ENCODE data around the gene FAIM2. TPM values are rescaled to one million over a fixed set of nuclear protein-coding genes. Genes with fewer than 3 reads are reported as not detected.

The FAIM2 gene
- total and polyA plus RNA-seq, 11 donors, result 0.33 to 15.0 (median 5.0) TPM

DNA sequence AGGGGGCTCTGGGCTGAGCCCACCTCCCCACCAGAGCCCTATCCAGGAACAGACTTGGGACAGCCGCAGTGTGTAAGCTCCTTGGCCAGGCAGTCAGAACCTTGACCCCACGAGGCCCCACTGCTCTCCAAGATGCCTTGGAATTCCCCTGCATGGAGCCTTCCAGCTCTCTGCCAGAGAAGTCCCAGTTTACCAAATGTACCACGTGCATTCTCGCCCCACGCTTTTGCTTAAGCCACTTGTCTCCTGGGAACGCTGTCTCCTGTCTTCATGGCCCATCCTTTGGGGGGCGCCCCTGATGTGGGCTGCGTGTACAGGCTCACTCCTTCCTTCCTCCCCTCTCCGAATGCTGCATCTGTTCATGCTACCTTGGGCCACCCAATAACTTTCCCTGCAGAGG, 7.9 kb downstream of the FAIM2 start:
- Histone ChIP-seq H3K9me3 (no peaks in the 10 kb centered on the region), H3K4me3 (no peak overlapping the region), H3K27me3 (peaks cover 0 to 8% (median 0%) of the 10 kb centered on the region in 9 donors), H3K27ac (no peak overlapping the region), H3K36me3 (no peaks in the 10 kb centered on the region), H3K4me1 (no peaks in the 10 kb centered on the region)
- 85 to 90% (median 87%) methylated on average over 9 of the region's 9 CpGs for WGBS, 4 donors
- DNase-seq (no peak), ATAC-seq (no peak)
- TF ChIP-seq, protein P1, sequence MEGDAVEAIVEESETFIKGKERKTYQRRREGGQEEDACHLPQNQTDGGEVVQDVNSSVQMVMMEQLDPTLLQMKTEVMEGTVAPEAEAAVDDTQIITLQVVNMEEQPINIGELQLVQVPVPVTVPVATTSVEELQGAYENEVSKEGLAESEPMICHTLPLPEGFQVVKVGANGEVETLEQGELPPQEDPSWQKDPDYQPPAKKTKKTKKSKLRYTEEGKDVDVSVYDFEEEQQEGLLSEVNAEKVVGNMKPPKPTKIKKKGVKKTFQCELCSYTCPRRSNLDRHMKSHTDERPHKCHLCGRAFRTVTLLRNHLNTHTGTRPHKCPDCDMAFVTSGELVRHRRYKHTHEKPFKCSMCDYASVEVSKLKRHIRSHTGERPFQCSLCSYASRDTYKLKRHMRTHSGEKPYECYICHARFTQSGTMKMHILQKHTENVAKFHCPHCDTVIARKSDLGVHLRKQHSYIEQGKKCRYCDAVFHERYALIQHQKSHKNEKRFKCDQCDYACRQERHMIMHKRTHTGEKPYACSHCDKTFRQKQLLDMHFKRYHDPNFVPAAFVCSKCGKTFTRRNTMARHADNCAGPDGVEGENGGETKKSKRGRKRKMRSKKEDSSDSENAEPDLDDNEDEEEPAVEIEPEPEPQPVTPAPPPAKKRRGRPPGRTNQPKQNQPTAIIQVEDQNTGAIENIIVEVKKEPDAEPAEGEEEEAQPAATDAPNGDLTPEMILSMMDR (IDR thresholded peaks at IDR 0.05), result no peak
- TF ChIP-seq POLR2A (IDR thresholded peaks at IDR 0.05), result no peak
- intact Hi-C loops (cut with DNase I), result no loop called here

DNA sequence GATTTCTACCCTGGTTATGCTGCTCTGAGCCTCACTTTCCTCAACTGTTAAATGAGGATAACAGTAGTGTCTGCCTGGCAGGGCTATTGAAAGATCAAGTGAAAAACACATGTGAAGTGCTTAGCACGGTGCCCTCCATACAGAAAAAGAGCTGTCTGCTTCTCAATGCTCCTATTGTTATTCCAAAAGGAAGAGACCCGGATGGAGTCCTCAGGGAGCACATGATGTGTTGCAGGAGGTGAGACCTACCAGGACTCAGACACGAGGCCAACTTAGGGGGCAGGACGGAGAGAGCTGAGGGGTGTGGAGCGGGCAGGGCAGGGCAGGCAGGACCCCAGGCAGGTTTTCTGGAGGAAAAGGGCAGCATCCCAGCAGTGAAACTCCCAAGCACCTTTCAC, 8.9 kb downstream of the FAIM2 start:
- H3K36me3 ChIP-seq, result no peaks in the 10 kb centered on the region
- H3K27me3 ChIP-seq, result peaks cover 0 to 5% (median 0%) of the 10 kb centered on the region in 9 donors
- H3K4me1 ChIP-seq, result no peaks in the 10 kb centered on the region
- intact Hi-C loops (cut with DNase I), result no loop called here
- no peak overlapping the region for H3K4me3 ChIP-seq
- WGBS, 4 donors, result 67 to 75% (median 73%) methylated on average over 5 of the region's 5 CpGs
- no peak overlapping the region for H3K27ac ChIP-seq
- ATAC-seq (no peak), DNase-seq (no peak)
- no peaks in the 10 kb centered on the region for H3K9me3 ChIP-seq
- TF ChIP-seq POLR2A (IDR thresholded peaks at IDR 0.05), result no peak
- TF ChIP-seq, protein P1 (IDR thresholded peaks at IDR 0.05), result no peak

DNA sequence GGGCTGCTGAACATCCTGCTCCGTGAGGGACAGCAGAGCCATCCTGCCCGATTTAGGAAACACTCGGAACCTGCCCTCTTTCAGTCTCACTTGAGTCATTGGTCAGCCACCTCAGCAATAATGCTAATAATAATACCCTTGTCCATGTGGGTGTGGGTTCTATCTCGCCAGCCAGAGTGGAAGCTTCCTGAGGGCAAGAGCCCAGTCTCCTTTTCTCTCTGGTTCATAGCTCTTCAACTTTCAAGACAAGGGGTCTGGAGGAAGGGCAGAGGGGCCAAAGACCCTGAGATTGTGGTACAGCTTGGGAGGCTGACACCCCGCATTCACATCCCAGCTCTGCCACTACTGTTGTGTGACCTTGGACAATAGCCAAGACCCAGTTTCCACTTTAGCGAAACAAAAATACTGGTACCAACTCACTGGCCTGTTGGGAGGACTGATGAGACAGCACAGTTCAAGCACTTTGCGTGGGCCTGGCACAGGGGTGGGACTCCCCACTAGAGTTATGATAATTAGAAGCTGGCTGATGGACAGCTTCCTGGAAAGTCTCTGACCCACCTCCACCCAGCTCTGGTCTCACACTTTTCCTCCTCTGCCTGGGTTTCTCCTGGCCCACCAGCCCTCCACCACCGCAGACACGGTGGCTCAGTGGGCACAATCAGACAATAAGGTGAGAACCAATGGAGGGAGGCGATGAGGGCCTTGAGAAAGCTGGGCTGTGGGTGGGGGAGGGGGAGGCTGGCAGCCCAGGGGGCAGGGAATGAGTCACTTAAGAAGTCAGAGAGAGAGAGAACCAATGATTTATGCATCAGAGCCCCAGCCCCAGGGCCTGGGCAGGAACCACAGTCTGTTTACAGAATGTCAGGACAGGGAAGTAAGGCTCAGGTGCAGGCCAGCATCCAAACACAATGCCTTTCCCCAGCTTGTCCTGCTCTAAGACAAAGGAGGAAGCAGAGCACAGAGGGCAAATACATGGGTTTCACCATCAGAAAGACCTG, 9.6 kb downstream of the FAIM2 start:
- 88 to 93% (median 91%) methylated on average over 10 of the region's 10 CpGs for WGBS, 4 donors
- no peak for ATAC-seq
- Histone ChIP-seq H3K36me3 (no peaks in the 10 kb centered on the region), H3K4me3 (no peak overlapping the region), H3K4me1 (no peaks in the 10 kb centered on the region), H3K27me3 (no peaks in the 10 kb centered on the region), H3K27ac (no peak overlapping the region), H3K9me3 (no peaks in the 10 kb centered on the region)
- no peak for TF ChIP-seq POLR2A (IDR thresholded peaks at IDR 0.05)
- TF ChIP-seq, protein P1 (IDR thresholded peaks at IDR 0.05), result no peak
- intact Hi-C loops (cut with DNase I), result no loop called here
- peak in 1 of 5 donors; percentile 4 for DNase-seq

DNA sequence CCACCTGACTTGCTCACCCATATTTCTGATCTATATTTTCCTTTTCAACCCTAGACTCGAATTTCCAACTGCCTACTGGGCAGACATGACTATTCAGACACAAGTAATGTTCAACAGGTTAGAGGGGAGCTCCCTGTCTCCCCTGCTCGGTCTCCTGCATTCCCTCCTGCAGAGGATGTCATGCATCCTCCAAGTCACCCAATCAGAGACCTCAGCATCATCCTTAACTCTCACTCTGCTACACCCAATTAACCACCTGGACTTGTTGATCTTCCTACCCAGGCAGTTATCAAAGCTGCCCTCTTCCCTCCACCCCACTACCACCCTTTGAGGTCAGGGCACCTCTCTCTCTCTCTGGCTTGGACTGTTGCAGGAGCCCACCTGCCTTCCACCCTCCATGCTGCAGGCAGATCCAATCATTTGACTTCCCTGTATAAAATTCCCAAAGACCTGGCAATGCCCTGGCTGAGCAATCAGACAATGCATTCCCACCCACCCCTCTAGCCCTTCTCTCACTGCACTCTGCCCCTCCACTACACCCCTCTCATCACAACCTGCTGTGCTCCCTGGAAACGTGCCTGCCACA, 10.9 kb downstream of the FAIM2 start:
- Histone ChIP-seq H3K4me1 (no peaks in the 10 kb centered on the region), H3K9me3 (no peaks in the 10 kb centered on the region), H3K36me3 (no peaks in the 10 kb centered on the region), H3K27me3 (no peaks in the 10 kb centered on the region), H3K27ac (no peak overlapping the region), H3K4me3 (no peak overlapping the region)
- 54 to 69% (median 58%) methylated on average over 3 of the region's 3 CpGs for WGBS, 4 donors
- intact Hi-C loops (cut with DNase I), result no loop called here
- peak in 2 of 5 donors; percentile 3 for DNase-seq
- no peak for ATAC-seq
- TF ChIP-seq, protein P1 (IDR thresholded peaks at IDR 0.05), result no peak

Data from heart left ventricle (tissue), 16 donors.